Body of pancreas (tissue), 4 donors: Measurements from ENCODE around the gene IGFL4.

Experiments
- CTCF ChIP-seq, 7 experiments: fragments of 450-650 bp in 4 of 7; fragments of 200-600 bp in 3 of 7; sonication (generic) in 3 of 7; IDR thresholded peaks; one replicate each; pipeline ENCODE4 v1.5.1; 2016 to 2019; ENCODE audit warnings: antibody characterized with exemption in 7 of 7
- POLR2A ChIP-seq, 3 donors: fragments of 450-650 bp; IDR thresholded peaks; one replicate each; pipeline ENCODE4 v1.6.1; 2016; ENCODE audit warnings: antibody characterized with exemption in 3 of 3, mild to moderate bottlenecking in 2 of 3

- TF ChIP-seq CTCF (IDR thresholded peaks at IDR 0.05) = no peak
- TF ChIP-seq POLR2A (IDR thresholded peaks at IDR 0.05) = no peak
Measured at GRCh38 chr19:46042252-46042883, 1.6 kb upstream of the IGFL4 start.
